ENCODE results near the gene TBC1D3I.

The TBC1D3I gene

DNA sequence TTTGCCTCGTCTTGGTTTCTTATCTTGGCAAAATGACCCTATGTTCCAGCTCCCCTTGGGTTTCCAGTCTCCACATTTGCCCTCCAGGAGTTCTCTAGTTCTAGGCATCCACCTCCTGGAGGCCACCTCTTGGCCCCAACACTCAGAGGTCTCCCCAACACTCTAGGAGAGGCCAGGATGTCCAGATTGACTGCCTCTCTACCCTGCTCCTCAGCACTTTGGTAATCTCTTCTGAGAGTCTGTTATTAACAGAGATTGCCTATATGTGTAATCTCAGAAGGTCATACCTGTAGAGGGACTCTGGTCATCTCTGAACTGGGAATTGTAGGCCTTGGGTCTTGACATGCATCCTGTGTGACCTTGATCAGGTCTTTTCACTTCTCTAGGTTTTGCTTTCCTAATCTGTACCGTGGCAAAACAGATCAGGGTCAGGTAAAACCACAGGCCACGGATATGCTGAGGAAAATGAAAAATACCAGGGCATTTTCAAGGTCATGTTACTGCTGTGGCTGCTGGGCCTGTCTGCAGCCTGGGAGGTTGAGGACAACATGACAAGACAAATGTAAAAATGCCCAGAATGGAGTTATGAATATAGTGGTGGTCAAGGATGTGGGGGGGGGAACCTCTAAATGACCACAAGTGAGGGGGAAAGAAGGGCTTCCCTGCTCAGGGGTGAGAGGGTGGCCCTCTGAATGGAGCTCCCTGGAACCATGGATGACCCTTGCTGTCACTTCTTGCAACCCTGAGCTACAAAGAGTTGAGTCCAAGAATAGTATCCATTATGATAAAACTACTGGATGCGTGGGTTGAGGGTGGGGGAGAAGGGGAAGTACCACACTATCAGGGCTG is 58.5 kb downstream of the TBC1D3I start:
- no peak for DNase-seq

DNA sequence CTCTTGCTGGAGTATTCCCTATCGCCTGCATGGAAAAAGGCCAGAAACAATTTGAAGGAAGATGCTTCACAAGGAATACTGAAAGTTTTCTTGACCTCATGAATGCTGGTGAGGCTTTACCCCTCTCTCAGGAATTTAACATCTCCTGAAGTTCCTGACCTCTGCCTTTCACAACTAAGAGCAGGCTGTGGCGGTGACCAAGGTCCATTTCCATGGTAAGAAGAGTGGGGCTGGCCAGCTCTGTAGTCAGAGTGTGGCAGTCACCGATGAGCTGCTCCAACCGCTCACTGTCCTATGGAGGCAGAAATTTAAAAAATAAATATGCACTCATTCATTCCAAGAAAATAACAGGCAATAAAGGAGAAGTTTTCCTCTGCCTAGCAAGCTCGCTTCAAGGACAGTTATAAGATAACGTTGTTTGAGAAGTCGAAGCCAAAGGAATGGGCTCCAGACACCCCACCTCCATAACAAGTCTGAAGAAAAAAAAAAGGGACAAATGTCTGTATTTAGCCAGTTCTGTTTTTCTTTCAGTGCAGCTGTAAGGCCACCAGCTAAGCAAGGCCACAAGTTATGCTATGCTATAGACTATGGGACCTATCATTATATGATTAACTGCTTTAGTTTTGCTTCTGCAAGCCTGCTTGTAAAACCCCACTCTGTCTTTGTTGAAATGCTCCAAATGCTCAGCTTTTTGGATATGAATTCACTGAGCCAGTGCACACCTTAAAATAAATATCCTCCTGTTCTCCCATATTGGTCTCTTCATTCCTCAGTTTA is 59.5 kb downstream of the TBC1D3I start:
- DNase-seq: no peak
